ENCODE measurements around the gene EIF4EBP2. TPM values are rescaled to one million over a fixed set of nuclear protein-coding genes. Genes with fewer than 3 reads are reported as not detected.

Gene EIF4EBP2
- total RNA-seq, 1 experiment from 2014 or later, result 91.9 TPM

DNA sequence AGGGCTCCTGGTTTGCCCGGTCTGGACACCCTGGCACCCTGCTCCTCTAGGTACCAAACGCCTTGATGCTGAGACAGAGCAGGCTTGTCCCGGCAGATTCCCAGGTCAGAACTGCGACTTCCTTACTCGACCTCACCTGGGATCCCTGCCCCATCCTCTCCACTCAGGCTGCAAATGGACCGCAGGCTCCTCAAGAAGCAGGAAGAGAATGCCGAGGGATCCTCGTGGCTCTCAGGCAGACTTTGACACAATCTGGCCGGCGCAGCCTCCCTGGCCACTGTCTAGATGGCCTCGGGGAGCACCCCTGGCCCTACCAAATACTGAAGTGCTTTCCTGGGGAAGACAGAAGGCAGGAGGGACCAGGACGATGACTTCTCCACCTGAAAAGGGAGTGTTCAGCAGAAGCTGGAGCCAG is 38.0 kb downstream of the EIF4EBP2 start:
- no TSS peak for BruUV-seq (replicated peaks)
- intact Hi-C loops (cut with micrococcal nuclease; ENCODE audit: unreplicated experiment), result no loop called here

DNA sequence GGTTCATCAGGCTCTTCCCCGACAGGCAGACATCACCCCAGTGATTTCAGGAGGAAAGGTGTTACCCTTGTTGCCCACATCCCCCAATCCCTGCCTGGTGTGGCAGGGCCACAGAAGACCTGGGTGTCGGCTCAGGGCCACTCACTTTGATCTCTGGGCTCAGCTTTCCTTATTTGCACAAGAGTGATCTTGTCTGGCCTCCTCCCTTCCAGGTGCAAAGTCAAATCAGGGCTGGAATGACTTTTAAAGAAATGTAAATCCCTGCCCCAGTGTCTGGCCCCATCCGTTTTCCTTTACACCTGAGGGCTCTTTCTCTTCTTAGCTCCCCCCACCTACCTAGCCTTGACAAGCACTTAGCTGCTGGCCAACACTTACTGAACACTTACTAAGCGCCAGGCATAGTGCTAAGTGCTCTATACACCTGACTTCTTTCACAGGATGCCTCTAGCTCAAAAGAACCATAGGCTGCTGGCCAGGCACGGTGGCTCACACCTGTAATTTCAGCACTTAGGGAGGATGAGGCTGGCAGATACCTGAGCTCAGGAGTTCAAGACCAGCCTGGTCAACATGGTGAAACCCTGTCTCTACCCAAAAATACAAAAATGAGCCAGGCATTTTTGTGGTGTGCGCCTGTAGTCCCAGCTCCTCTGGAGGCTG is 38.5 kb downstream of the EIF4EBP2 start:
- no peaks in the 10 kb centered on the region for H3K36me3 ChIP-seq (ENCODE audit: insufficient read depth, low read length, poor library complexity, severe bottlenecking)
- H3K4me3 ChIP-seq (ENCODE audit: low read depth, low read length, poor library complexity, severe bottlenecking), result no peak overlapping the region
- peaks cover 7% of the 10 kb centered on the region for H3K4me1 ChIP-seq (ENCODE audit: insufficient read depth, low read length, poor library complexity, severe bottlenecking)
- H3K27me3 ChIP-seq (replicated peaks; ENCODE audit: insufficient read depth, low read depth, low read length, poor library complexity), result peaks cover 33% of the 10 kb centered on the region
- no peak for DNase-seq (ENCODE audit: low spot score)
- ChIA-PET POLR2A (ENCODE audit: low non-redundant PET) (no interaction called here), CTCF (no interaction called here)
- BruUV-seq (replicated peaks), result no TSS peak
- no peak overlapping the region for H3K27ac ChIP-seq (ENCODE audit: low read depth, low read length, poor library complexity, severe bottlenecking)
- no peak for TF ChIP-seq EZH2 (IDR thresholded peaks at IDR 0.05; ENCODE audit: borderline replicate concordance, low read depth, low read length, poor library complexity, severe bottlenecking)
- TF ChIP-seq, protein P1, sequence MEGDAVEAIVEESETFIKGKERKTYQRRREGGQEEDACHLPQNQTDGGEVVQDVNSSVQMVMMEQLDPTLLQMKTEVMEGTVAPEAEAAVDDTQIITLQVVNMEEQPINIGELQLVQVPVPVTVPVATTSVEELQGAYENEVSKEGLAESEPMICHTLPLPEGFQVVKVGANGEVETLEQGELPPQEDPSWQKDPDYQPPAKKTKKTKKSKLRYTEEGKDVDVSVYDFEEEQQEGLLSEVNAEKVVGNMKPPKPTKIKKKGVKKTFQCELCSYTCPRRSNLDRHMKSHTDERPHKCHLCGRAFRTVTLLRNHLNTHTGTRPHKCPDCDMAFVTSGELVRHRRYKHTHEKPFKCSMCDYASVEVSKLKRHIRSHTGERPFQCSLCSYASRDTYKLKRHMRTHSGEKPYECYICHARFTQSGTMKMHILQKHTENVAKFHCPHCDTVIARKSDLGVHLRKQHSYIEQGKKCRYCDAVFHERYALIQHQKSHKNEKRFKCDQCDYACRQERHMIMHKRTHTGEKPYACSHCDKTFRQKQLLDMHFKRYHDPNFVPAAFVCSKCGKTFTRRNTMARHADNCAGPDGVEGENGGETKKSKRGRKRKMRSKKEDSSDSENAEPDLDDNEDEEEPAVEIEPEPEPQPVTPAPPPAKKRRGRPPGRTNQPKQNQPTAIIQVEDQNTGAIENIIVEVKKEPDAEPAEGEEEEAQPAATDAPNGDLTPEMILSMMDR (conservative IDR thresholded peaks at IDR 0.05; ENCODE audit: low read depth, low read length), result no peak
- H3K9me3 ChIP-seq (ENCODE audit: low read depth, low read length, poor library complexity, severe bottlenecking), result no peaks in the 10 kb centered on the region
- intact Hi-C loops (cut with micrococcal nuclease; ENCODE audit: unreplicated experiment), result no loop called here

More for the DNA sequence above, 38.0 kb downstream of the EIF4EBP2 start:
- Histone ChIP-seq H3K4me1 (ENCODE audit: insufficient read depth, low read length, poor library complexity, severe bottlenecking) (peaks cover 7% of the 10 kb centered on the region), H3K27me3 (replicated peaks; ENCODE audit: insufficient read depth, low read depth, low read length, poor library complexity) (peaks cover 33% of the 10 kb centered on the region), H3K9me3 (ENCODE audit: low read depth, low read length, poor library complexity, severe bottlenecking) (no peaks in the 10 kb centered on the region), H3K4me3 (ENCODE audit: low read depth, low read length, poor library complexity, severe bottlenecking) (no peak overlapping the region), H3K27ac (ENCODE audit: low read depth, low read length, poor library complexity, severe bottlenecking) (no peak overlapping the region), H3K36me3 (ENCODE audit: insufficient read depth, low read length, poor library complexity, severe bottlenecking) (no peaks in the 10 kb centered on the region)
- DNase-seq (ENCODE audit: low spot score), result no peak
- TF ChIP-seq, protein P1 (conservative IDR thresholded peaks at IDR 0.05; ENCODE audit: low read depth, low read length), result no peak
- TF ChIP-seq EZH2 (IDR thresholded peaks at IDR 0.05; ENCODE audit: borderline replicate concordance, low read depth, low read length, poor library complexity, severe bottlenecking), result no peak
- ChIA-PET CTCF (no interaction called here), POLR2A (ENCODE audit: low non-redundant PET) (no interaction called here)

DNA sequence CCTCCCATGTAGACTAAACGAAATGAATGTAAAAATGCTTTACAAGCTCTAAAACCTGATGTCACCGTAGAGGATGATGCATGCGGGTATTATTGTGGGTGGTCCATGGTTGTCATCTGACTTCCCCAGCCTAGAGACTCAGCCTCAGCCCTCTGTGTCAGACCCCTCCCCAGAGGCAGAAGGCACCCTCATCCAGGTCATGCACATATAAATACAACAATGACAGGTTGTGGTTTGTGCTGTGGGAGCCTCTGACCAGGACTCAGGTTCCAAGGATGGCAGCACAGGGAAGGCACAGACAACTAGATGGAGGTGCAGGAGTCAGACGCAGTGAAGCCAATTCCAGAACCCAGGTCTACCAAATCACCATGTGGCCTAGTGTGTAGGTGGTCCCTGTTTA is 40.8 kb downstream of the EIF4EBP2 start:
- BruUV-seq (replicated peaks), result no TSS peak
- intact Hi-C loops (cut with micrococcal nuclease; ENCODE audit: unreplicated experiment), result no loop called here
- TF ChIP-seq, protein P1 (conservative IDR thresholded peaks at IDR 0.05; ENCODE audit: low read depth, low read length), result no peak
- no peak for TF ChIP-seq EZH2 (IDR thresholded peaks at IDR 0.05; ENCODE audit: borderline replicate concordance, low read depth, low read length, poor library complexity, severe bottlenecking)

More for the DNA sequence above, 40.8 kb downstream of the EIF4EBP2 start:
- ChIA-PET CTCF (no interaction called here), POLR2A (ENCODE audit: low non-redundant PET) (no interaction called here)
- no peaks in the 10 kb centered on the region for H3K36me3 ChIP-seq (ENCODE audit: insufficient read depth, low read length, poor library complexity, severe bottlenecking)
- DNase-seq (ENCODE audit: low spot score), result no peak
- H3K27me3 ChIP-seq (replicated peaks; ENCODE audit: insufficient read depth, low read depth, low read length, poor library complexity), result peaks cover 28% of the 10 kb centered on the region
- no peak overlapping the region for H3K27ac ChIP-seq (ENCODE audit: low read depth, low read length, poor library complexity, severe bottlenecking)
- no peaks in the 10 kb centered on the region for H3K9me3 ChIP-seq (ENCODE audit: low read depth, low read length, poor library complexity, severe bottlenecking)
- no peak overlapping the region for H3K4me3 ChIP-seq (ENCODE audit: low read depth, low read length, poor library complexity, severe bottlenecking)
- peaks cover 7% of the 10 kb centered on the region for H3K4me1 ChIP-seq (ENCODE audit: insufficient read depth, low read length, poor library complexity, severe bottlenecking)

All from A673 (cell line).